ENCODE measurements around the gene DMTF1.

- TF ChIP-seq CTCF (conservative IDR thresholded peaks at IDR 0.05 in 1 of 2, IDR thresholded peaks at IDR 0.05 in 1 of 2; ENCODE audit: low read depth in 1 of 2, low read length in 2 of 2): no peak
- TF ChIP-seq EZH2 (IDR thresholded peaks at IDR 0.05; ENCODE audit: low read length, missing control alignments): no peak
Measured at GRCh38 chr7:87234949-87235348, 82.7 kb downstream of the DMTF1 start.

All from fibroblast of lung (primary cell).